ENCODE measurements around the gene DTX3. TPM values are rescaled to one million over a fixed set of nuclear protein-coding genes. Genes with fewer than 3 reads are reported as not detected.

DTX3 gene
- total RNA-seq, 1 experiment from 2014 or later = 23.1 TPM

GRCh38 chr12:57612711-57613426 lies 8.2 kb downstream of the DTX3 start:
- Mint-ChIP-seq H3K27ac (ENCODE audit: unreplicated experiment) (no peak overlapping the region), H3K9me3 (ENCODE audit: low read depth, unreplicated experiment) (no peaks in the 10 kb centered on the region), H3K36me3 (ENCODE audit: insufficient read depth, unreplicated experiment) (no peaks in the 10 kb centered on the region), H3K4me1 (ENCODE audit: low read depth, unreplicated experiment) (no peaks in the 10 kb centered on the region), H3K4me3 (ENCODE audit: low read depth, unreplicated experiment) (no peak overlapping the region), H3K27me3 (ENCODE audit: unreplicated experiment) (peaks cover 76% of the 10 kb centered on the region)
- no peak for DNase-seq
- CTCF ChIA-PET = no interaction called here
- intact Hi-C loops (cut with micrococcal nuclease; ENCODE audit: unreplicated experiment) = no loop called here
- no TSS peak for BruUV-seq (replicated peaks)
- no peak for TF ChIP-seq CTCF (IDR thresholded peaks at IDR 0.05; ENCODE audit: unreplicated experiment)

GRCh38 chr12:57613427-57614109 lies 8.9 kb downstream of the DTX3 start:
- H3K4me3 Mint-ChIP-seq (ENCODE audit: low read depth, unreplicated experiment) = no peak overlapping the region

GRCh38 chr12:57614178-57614947 lies 9.7 kb downstream of the DTX3 start:
- DNase-seq = no peak
- H3K9me3 Mint-ChIP-seq (ENCODE audit: low read depth, unreplicated experiment) = no peaks in the 10 kb centered on the region
- TF ChIP-seq CTCF (IDR thresholded peaks at IDR 0.05; ENCODE audit: unreplicated experiment) = no peak
- CTCF ChIA-PET = interaction anchor here (0.7 to 1.1 kb wide), 2 partner anchors 8 to 31 kb away, joined by 3 read pairs; no protein-coding TSS in a partner anchor
- BruUV-seq (replicated peaks) = no TSS peak
- H3K4me3 Mint-ChIP-seq (ENCODE audit: low read depth, unreplicated experiment) = no peak overlapping the region
- H3K36me3 Mint-ChIP-seq (ENCODE audit: insufficient read depth, unreplicated experiment) = no peaks in the 10 kb centered on the region
- no peaks in the 10 kb centered on the region for H3K4me1 Mint-ChIP-seq (ENCODE audit: low read depth, unreplicated experiment)
- peaks cover 91% of the 10 kb centered on the region for H3K27me3 Mint-ChIP-seq (ENCODE audit: unreplicated experiment)
- no peak overlapping the region for H3K27ac Mint-ChIP-seq (ENCODE audit: unreplicated experiment)
- intact Hi-C loops (cut with micrococcal nuclease; ENCODE audit: unreplicated experiment) = no loop called here

More at GRCh38 chr12:57613427-57614109, 8.9 kb downstream of the DTX3 start:
- H3K4me1 Mint-ChIP-seq (ENCODE audit: low read depth, unreplicated experiment) = no peaks in the 10 kb centered on the region
- no peak for TF ChIP-seq CTCF (IDR thresholded peaks at IDR 0.05; ENCODE audit: unreplicated experiment)
- H3K9me3 Mint-ChIP-seq (ENCODE audit: low read depth, unreplicated experiment) = no peaks in the 10 kb centered on the region
- no peak for DNase-seq
- H3K27me3 Mint-ChIP-seq (ENCODE audit: unreplicated experiment) = peaks cover 83% of the 10 kb centered on the region
- no TSS peak for BruUV-seq (replicated peaks)
- H3K36me3 Mint-ChIP-seq (ENCODE audit: insufficient read depth, unreplicated experiment) = no peaks in the 10 kb centered on the region
- intact Hi-C loops (cut with micrococcal nuclease; ENCODE audit: unreplicated experiment) = no loop called here
- H3K27ac Mint-ChIP-seq (ENCODE audit: unreplicated experiment) = no peak overlapping the region
- CTCF ChIA-PET = interaction anchor here (0.7 to 1.1 kb wide), 2 partner anchors 8 to 30 kb away, joined by 3 read pairs; no protein-coding TSS in a partner anchor

- H3K27me3 Mint-ChIP-seq (ENCODE audit: unreplicated experiment) = peaks cover 93% of the 10 kb centered on the region
- intact Hi-C loops (cut with micrococcal nuclease; ENCODE audit: unreplicated experiment) = no loop called here
- H3K4me3 Mint-ChIP-seq (ENCODE audit: low read depth, unreplicated experiment) = no peak overlapping the region
- no peaks in the 10 kb centered on the region for H3K4me1 Mint-ChIP-seq (ENCODE audit: low read depth, unreplicated experiment)
- no peak for TF ChIP-seq CTCF (IDR thresholded peaks at IDR 0.05; ENCODE audit: unreplicated experiment)
- DNase-seq = no peak
- CTCF ChIA-PET = no interaction called here
- no peaks in the 10 kb centered on the region for H3K9me3 Mint-ChIP-seq (ENCODE audit: low read depth, unreplicated experiment)
- no TSS peak for BruUV-seq (replicated peaks)
- no peaks in the 10 kb centered on the region for H3K36me3 Mint-ChIP-seq (ENCODE audit: insufficient read depth, unreplicated experiment)
- no peak overlapping the region for H3K27ac Mint-ChIP-seq (ENCODE audit: unreplicated experiment)
Observed at GRCh38 chr12:57614948-57615500, 10.4 kb downstream of the DTX3 start.

Data from Calu3 (cell line).